Measurements from ENCODE around the gene RANBP3. TPM values are rescaled to one million over a fixed set of nuclear protein-coding genes. Genes with fewer than 3 reads are reported as not detected.

Gene RANBP3
- total RNA-seq: 56.9 and 69.3 TPM in 2 replicates

GRCh38 chr19:5977785-5978605 is at the start of gene RANBP3:
Gene RANBP3, minus strand, starts transcription at chr19:5978140. Its CDS starts 58 bp downstream, at chr19:5978082.

GRCh38 chr19:5913739-5914357 is 64.1 kb downstream of the RANBP3 start, which contains the start of gene CAPS:
Gene CAPS, plus strand, starts transcription at chr19:5914254. Its CDS starts 153 bp downstream, at chr19:5914407.

GRCh38 chr19:5904352-5905113 is 73.4 kb downstream of the RANBP3 start, which contains the start of gene VMAC:
Gene VMAC, plus strand, starts transcription at chr19:5904872. Its CDS starts 19 bp downstream, at chr19:5904891.

GRCh38 chr19:5903624-5904351 is 74.2 kb downstream of the RANBP3 start, which contains the start of gene NDUFA11:
Gene NDUFA11, minus strand, starts transcription at chr19:5903790. Its CDS starts 82 bp downstream, at chr19:5903708.

Other genes with a start within 250 kb of the RANBP3 start
- 0.79 TPM in 1 of 2 replicates, not detected in the other for gene PRR22, start 193.4 kb downstream of the RANBP3 start, total RNA-seq
- gene DUS3L, start 187.0 kb downstream of the RANBP3 start, total RNA-seq: 17.7 and 31.7 TPM in 2 replicates
- 0.65 and 1.2 TPM in 2 replicates for gene NRTN, start 173.1 kb downstream of the RANBP3 start, total RNA-seq
- gene FUT6, start 138.4 kb downstream of the RANBP3 start, total RNA-seq: under 0.01 TPM in 1 of 2 replicates, not detected in the other
- gene FUT3, start 126.7 kb downstream of the RANBP3 start, total RNA-seq: not detected in 2 replicates
- gene FUT5, start 107.6 kb downstream of the RANBP3 start, total RNA-seq: not detected in 2 replicates
- 266 and 387 TPM in 2 replicates for gene NDUFA11, start 74.3 kb downstream of the RANBP3 start, total RNA-seq
- 14.9 and 15.5 TPM in 2 replicates for gene VMAC, start 73.3 kb downstream of the RANBP3 start, total RNA-seq
- 155 and 543 TPM in 2 replicates for gene CAPS, start 63.9 kb downstream of the RANBP3 start, total RNA-seq
- 4.6 and 4.7 TPM in 2 replicates for gene RFX2, start 132.4 kb upstream of the RANBP3 start, total RNA-seq
- not detected in 2 replicates for gene ACSBG2, start 157.5 kb upstream of the RANBP3 start, total RNA-seq

Data from placental epithelial cell (primary cell).